Measurements from ENCODE around the gene REPS1.

The REPS1 gene

DNA sequence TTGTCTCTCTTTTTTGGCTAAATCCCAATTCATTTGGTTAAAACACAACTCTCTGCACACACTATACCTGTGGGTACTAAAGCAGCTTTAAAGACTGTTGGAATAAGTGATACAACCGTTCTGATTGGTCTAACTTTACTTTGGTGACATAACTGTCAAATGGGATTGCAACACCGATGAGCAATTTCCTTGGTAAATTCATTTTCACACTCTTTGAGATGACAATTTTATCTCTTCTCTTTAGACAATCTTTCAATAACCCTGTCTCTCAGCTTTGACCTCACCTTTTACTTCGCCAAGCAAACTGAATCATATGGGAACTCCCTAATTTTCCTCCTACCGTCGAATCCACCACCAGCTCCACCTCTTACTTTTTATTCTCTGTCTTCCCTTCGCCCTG lies 131.4 kb downstream of the REPS1 start:
- no peak for DNase-seq (ENCODE audit: low read depth)

Measured in EH (cell line).